Measurements from ENCODE around the gene C1GALT1.

- TF ChIP-seq POLR2A (conservative IDR thresholded peaks at IDR 0.05) (no peak), EP300 (IDR thresholded peaks at IDR 0.05; ENCODE audit: low read length) (no peak), E2F4 (CRISPR knock-in tag; IDR thresholded peaks at IDR 0.05; ENCODE audit: low read depth) (no peak)
These were observed 20.0 kb downstream of the C1GALT1 start for GRCh38 chr7:7202375-7202720.

Data from K562 (cell line).